IMR-90 (cell line): ENCODE data around the gene PAX2. TPM values are rescaled to one million over a fixed set of nuclear protein-coding genes. Genes with fewer than 3 reads are reported as not detected.

Experiments
- ATAC-seq: fragments of 200-7000 bp; cut with Tn5 transposase; 2 replicates; pipeline ENCODE4 v1.9.1; 2020; ENCODE audit warnings: low read depth, mild to moderate bottlenecking, moderate library complexity
- BruUV-seq: library from RNA; stranded (reverse); fragments of 400-500 nt; replicated peaks from 2 replicates; lab custom pipeline; 2021; lab: Mats Ljungman, UMichigan
- CTCF ChIA-PET: fragments of 300-600 bp; formaldehyde crosslinking; extraction: SDS; loops from one replicate; lab custom pipeline; 2021; ENCODE audit warnings: antibody characterized with exemption; lab: Yijun Ruan, JAX
- POLR2A ChIA-PET: fragments of 300-600 bp; sonication (Branson Sonifier 250); formaldehyde crosslinking; loops from one replicate; lab custom pipeline; 2022; ENCODE audit warnings: antibody characterized with exemption; ENCODE audit not compliant: unreplicated experiment; lab: Charles Lee
- DNase-seq: peaks from one replicate; pipeline ENCODE4 v3.0.0; 2013
- H2AFZ ChIP-seq: replicated peaks from 2 replicates; pipeline ENCODE3; 2013; ENCODE audit warnings: low read length, mild to moderate bottlenecking; ENCODE audit not compliant: poor library complexity
- H2AK5ac ChIP-seq: 2 replicates; pipeline ENCODE4 v1.6.1; 2013; ENCODE audit warnings: low read depth, low read length, inconsistent platforms
- H2AK9ac ChIP-seq: replicated peaks from 2 replicates; pipeline ENCODE3; 2013; ENCODE audit warnings: mild to moderate bottlenecking, low read depth, low read length, moderate library complexity; ENCODE audit not compliant: poor library complexity
- H2BK120ac ChIP-seq: 2 replicates; pipeline ENCODE4 v1.6.1; 2013; ENCODE audit warnings: low read depth, low read length, inconsistent platforms
- H2BK15ac ChIP-seq: 3 replicates; pipeline ENCODE4 v1.6.1; 2013; ENCODE audit warnings: low read depth, low read length, inconsistent platforms
- H2BK20ac ChIP-seq: 2 replicates; pipeline ENCODE4 v1.6.1; 2013; ENCODE audit warnings: low read depth, mild to moderate bottlenecking, inconsistent platforms, low read length, moderate library complexity
- H2BK5ac ChIP-seq: 2 replicates; pipeline ENCODE4 v1.6.1; 2013; ENCODE audit warnings: mild to moderate bottlenecking, low read depth, low read length, inconsistent platforms; ENCODE audit not compliant: poor library complexity, severe bottlenecking
- H3K14ac ChIP-seq: replicated peaks from 2 replicates; pipeline ENCODE4 v1.6.1; 2013; ENCODE audit warnings: low read depth, low read length, inconsistent platforms
- H3K18ac ChIP-seq: 2 replicates; pipeline ENCODE4 v1.6.1; 2013; ENCODE audit warnings: low read depth, low read length, control low read depth
- H3K23ac ChIP-seq: 2 replicates; pipeline ENCODE4 v1.6.1; 2013; ENCODE audit warnings: low read depth, low read length, inconsistent platforms
- H3K27ac ChIP-seq: 2 replicates; pipeline ENCODE4 v1.5.1; 2013; ENCODE audit warnings: mild to moderate bottlenecking, control low read depth, low read length; ENCODE audit not compliant: insufficient read depth
- H3K27me3 ChIP-seq: 2 replicates; pipeline ENCODE4 v1.6.1; 2013; ENCODE audit warnings: low read length; ENCODE audit not compliant: control insufficient read depth, insufficient read depth
- H3K36me3 ChIP-seq: 2 replicates; pipeline ENCODE4 v1.6.1; 2013; ENCODE audit warnings: low read length, mixed read lengths; ENCODE audit not compliant: control insufficient read depth, insufficient read depth
- H3K4ac ChIP-seq: 2 replicates; pipeline ENCODE4 v1.6.1; 2013; ENCODE audit warnings: low read depth, low read length, inconsistent platforms
- H3K4me1 ChIP-seq: 2 replicates; pipeline ENCODE4 v1.6.1; 2013; ENCODE audit warnings: low read length, mixed read lengths; ENCODE audit not compliant: control insufficient read depth, insufficient read depth
- H3K4me2 ChIP-seq: 2 replicates; pipeline ENCODE4 v1.6.1; 2013; ENCODE audit warnings: low read depth, mild to moderate bottlenecking, control low read depth, low read length, moderate library complexity
- H3K4me3 ChIP-seq: 2 replicates; pipeline ENCODE4 v1.5.1; 2013; ENCODE audit warnings: low read depth, mild to moderate bottlenecking, control low read depth, low read length, moderate library complexity; ENCODE audit not compliant: insufficient read depth
- H3K56ac ChIP-seq: 2 replicates; pipeline ENCODE4 v1.6.1; 2013; ENCODE audit warnings: low read length, inconsistent platforms; ENCODE audit not compliant: insufficient read depth; ENCODE audit errors: extremely low read depth
- H3K79me1 ChIP-seq, 2 experiments: 2 replicates each; pipeline ENCODE4 v1.6.1; 2013; ENCODE audit warnings: low read length in 2 of 2, inconsistent platforms in 1 of 2, low read depth in 1 of 2
- H3K9ac ChIP-seq: 2 replicates; pipeline ENCODE4 v1.6.1; 2013; ENCODE audit warnings: low read depth, low read length, control low read depth
- H3K9me1 ChIP-seq: 2 replicates; pipeline ENCODE4 v1.6.1; 2013; ENCODE audit warnings: low read length, inconsistent platforms; ENCODE audit not compliant: insufficient read depth
- H3K9me3 ChIP-seq: 2 replicates; pipeline ENCODE4 v1.6.1; 2013; ENCODE audit warnings: low read length; ENCODE audit not compliant: control insufficient read depth, insufficient read depth
- H4K20me1 ChIP-seq: 2 replicates; pipeline ENCODE4 v1.6.1; 2013; ENCODE audit warnings: low read length, inconsistent platforms; ENCODE audit not compliant: insufficient read depth
- H4K5ac ChIP-seq: 2 replicates; pipeline ENCODE4 v1.6.1; 2013; ENCODE audit warnings: mild to moderate bottlenecking, low read depth, low read length, control low read depth
- H4K8ac ChIP-seq, 2 experiments: 2 replicates each; pipeline ENCODE4 v1.6.1; 2013; ENCODE audit warnings: low read depth in 2 of 2, low read length in 2 of 2, control low read depth in 1 of 2, inconsistent platforms in 1 of 2
- H4K91ac ChIP-seq: 2 replicates; pipeline ENCODE4 v1.6.1; 2013; ENCODE audit warnings: low read depth, low read length, inconsistent platforms; ENCODE audit not compliant: insufficient read depth
- BHLHE40 ChIP-seq: fragments of 150-350 bp; IDR thresholded peaks from 2 replicates; pipeline ENCODE4 v1.6.1; 2016; ENCODE audit warnings: mild to moderate bottlenecking, low read depth, low read length
- CEBPB ChIP-seq: IDR thresholded peaks from 2 replicates; pipeline ENCODE4 v1.6.1; 2012; ENCODE audit warnings: low read depth, low read length, improper control_type of control experiment
- CHD1 ChIP-seq: IDR thresholded peaks from 2 replicates; pipeline ENCODE4 v1.6.1; 2012; ENCODE audit warnings: low read depth, low read length, improper control_type of control experiment
- ELK1 ChIP-seq: fragments of 150-350 bp; IDR thresholded peaks from 2 replicates; pipeline ENCODE4 v1.6.1; 2016; ENCODE audit warnings: low read depth, mild to moderate bottlenecking, low read length, moderate library complexity, borderline replicate concordance
- MAFK ChIP-seq: IDR thresholded peaks from 2 replicates; pipeline ENCODE4 v1.6.1; 2012; ENCODE audit warnings: low read depth, low read length, improper control_type of control experiment
- POLR2A ChIP-seq: IDR thresholded peaks from 2 replicates; pipeline ENCODE4 v1.6.1; 2012; ENCODE audit warnings: mild to moderate bottlenecking, low read depth, low read length
- RAD21 ChIP-seq: IDR thresholded peaks from 2 replicates; pipeline ENCODE4 v1.6.1; 2012; ENCODE audit warnings: low read length, improper control_type of control experiment
- RFX5 ChIP-seq: IDR thresholded peaks from 2 replicates; pipeline ENCODE4 v1.8.0; 2012; ENCODE audit warnings: low read depth, mild to moderate bottlenecking, low read length, moderate library complexity
- SMC3 ChIP-seq: fragments of 150-350 bp; IDR thresholded peaks from 2 replicates; pipeline ENCODE4 v1.6.1; 2016; ENCODE audit warnings: low read depth, mild to moderate bottlenecking, antibody characterized with exemption, low read length, moderate library complexity
- USF2 ChIP-seq: fragments of 150-350 bp; IDR thresholded peaks from 2 replicates; pipeline ENCODE4 v1.6.1; 2017; ENCODE audit warnings: mild to moderate bottlenecking, antibody characterized with exemption, low read length, low read depth
- WGBS, 2 experiments: methylation state at CpG; one replicate each; pipeline versions ENCODE4 v1.1.5 to v1.1.7; 2013; ENCODE audit warnings: missing lambda C conversion rate in 2 of 2; ENCODE audit not compliant: insufficient read length in 1 of 2; ENCODE audit errors: extremely low coverage in 2 of 2; 5-methylcytosine and 5-hydroxymethylcytosine counted together
- dilution Hi-C: fragments of 300-500 bp; cut with HindIII; formaldehyde crosslinking; loops from one replicate; pipeline ENCODE4 v1.14.3; 2018; ENCODE audit warnings: low sequenced_read_pairs; ENCODE audit not compliant: unreplicated experiment
- in situ Hi-C: fragments of 300-500 bp; cut with MboI; formaldehyde crosslinking; loops from 3 replicates; pipeline ENCODE4 v1.14.3; 2019; ENCODE audit warnings: low sequenced_read_pairs, inconsistent platforms, mixed read lengths
- intact Hi-C: fragments of 100-400 bp; cut with micrococcal nuclease; formaldehyde crosslinking; loops from 2 replicates; pipeline ENCODE4 v1.10.0; 2022
- polyA plus RNA-seq, 3 experiments: library from polyadenylated mRNA; depleted of rRNA; stranded (reverse); fragments of >200 nt; gene quantifications; 2 replicates each; pipeline ENCODE4 v1.2.3, GENCODE V29; 2012; ENCODE audit warnings: low replicate concordance in 1 of 3
- total RNA-seq: library from RNA; depleted of rRNA; stranded (reverse); fragments of >200 nt; gene quantifications from 2 replicates; pipeline ENCODE4 v1.2.3, GENCODE V29; 2012

PAX2 gene
- total and polyA plus RNA-seq, 2 of the 4 experiments (the other 2 are of a cell fraction) = not detected

DNA sequence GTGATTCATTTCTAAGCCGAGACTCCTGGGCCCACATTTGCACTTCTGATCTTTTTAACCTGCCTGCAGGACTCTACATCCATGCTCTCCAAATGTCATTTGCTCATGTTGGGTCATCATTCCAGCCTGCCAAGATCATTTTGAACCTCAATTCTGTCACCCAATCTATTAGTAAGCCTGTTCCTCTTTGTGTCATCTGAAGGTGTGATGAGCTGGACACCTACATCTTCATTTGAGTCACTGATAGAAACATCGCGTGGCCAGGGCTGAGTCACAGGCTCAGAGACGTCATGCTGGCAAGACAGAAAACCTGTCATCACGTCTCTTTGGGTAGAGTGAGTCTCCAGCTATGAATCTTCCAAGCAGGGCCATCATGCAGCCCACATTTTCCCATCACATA is 102.1 kb downstream of the PAX2 start:
- no peak overlapping the region for H2AFZ ChIP-seq
- no peak overlapping the region for H3K23ac ChIP-seq
- H2BK20ac ChIP-seq = no peak overlapping the region
- H3K18ac ChIP-seq = no peak overlapping the region
- WGBS, 2 experiments = 0% methylated on average over 3 of the region's 5 CpGs; no CpG with 5 or more reads in 1 of the 2 experiments
- no peak overlapping the region for H3K4me2 ChIP-seq
- POLR2A ChIA-PET = interaction anchor here (0.7 kb wide), 1 partner anchor 27 kb away, joined by 3 read pairs; no protein-coding TSS in a partner anchor
- H4K20me1 ChIP-seq = no peaks in the 10 kb centered on the region
- no peak overlapping the region for H3K4ac ChIP-seq
- no peak overlapping the region for H4K5ac ChIP-seq
- H3K9me1 ChIP-seq = no peaks in the 10 kb centered on the region
- no peak overlapping the region for H4K91ac ChIP-seq
- intact Hi-C loops (no loop called here), in situ Hi-C loops (no loop called here), dilution Hi-C loops (no loop called here)
- no peak overlapping the region for H3K9ac ChIP-seq
- BruUV-seq = no TSS peak
- no peak overlapping the region for H2AK5ac ChIP-seq
- peaks cover 19% of the 10 kb centered on the region for H3K27me3 ChIP-seq
- peak; percentile 52 for DNase-seq
- no peak overlapping the region for H3K4me3 ChIP-seq
- no peaks in the 10 kb centered on the region for H3K36me3 ChIP-seq
- no peak overlapping the region for H2BK120ac ChIP-seq
- H4K8ac ChIP-seq = no peak overlapping the region
- H2AK9ac ChIP-seq = no peak overlapping the region
- ATAC-seq = no peak
- CTCF ChIA-PET = no interaction called here
- no peak overlapping the region for H3K56ac ChIP-seq
- no peaks in the 10 kb centered on the region for H3K79me1 ChIP-seq
- H3K14ac ChIP-seq = no peak overlapping the region
- TF ChIP-seq SMC3 (no peak), CHD1 (no peak), POLR2A (no peak), RFX5 (no peak), CEBPB (no peak), RAD21 (no peak), BHLHE40 (no peak), ELK1 (no peak), USF2 (no peak), MAFK (no peak)
- no peaks in the 10 kb centered on the region for H3K9me3 ChIP-seq
- no peak overlapping the region for H2BK5ac ChIP-seq
- no peak overlapping the region for H3K27ac ChIP-seq
- H3K4me1 ChIP-seq = no peaks in the 10 kb centered on the region
- no peak overlapping the region for H2BK15ac ChIP-seq
